GM21526 (cell line): ENCODE data around the gene ABCC8.

ENCODE experiments used
- ATAC-seq: cut with Tn5 transposase; IDR thresholded peaks from one replicate; pipeline ENCODE4 v1.9.1; 2021; ENCODE audit warnings: moderate library complexity; ENCODE audit not compliant: unreplicated experiment, low FRiP score

The ABCC8 gene

GRCh38 chr11:17476317-17477083 lies at the start of gene ABCC8:
ABCC8 (minus strand) TSS chr11:17476845; CDS start chr11:17476776, 69 bp downstream.
- no peak for ATAC-seq

- ATAC-seq, result no peak
Measured at GRCh38 chr11:17526326-17526725, 49.7 kb upstream of the ABCC8 start.

DNA sequence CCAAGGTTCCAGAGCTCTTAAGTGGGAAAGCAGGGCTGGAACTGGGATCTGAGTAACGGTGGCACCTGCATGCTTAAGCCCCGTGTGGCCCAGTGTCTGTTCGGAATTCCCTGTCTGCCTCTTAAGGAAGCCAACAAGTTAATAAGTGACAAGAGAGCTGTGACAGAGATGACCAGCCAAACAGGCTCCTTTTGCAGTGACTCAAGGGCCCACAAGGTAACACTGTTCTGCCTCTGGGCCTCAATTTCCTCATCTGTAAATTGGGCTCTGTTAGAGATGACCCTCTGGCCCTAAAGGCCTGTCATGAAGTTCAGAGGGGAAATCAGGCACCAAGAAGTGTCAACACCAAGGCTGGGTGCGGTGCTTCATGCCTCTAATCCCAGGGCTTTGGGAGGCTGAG lies 48.9 kb upstream of the ABCC8 start:
- no peak for ATAC-seq

GRCh38 chr11:17524221-17524620 lies 47.6 kb upstream of the ABCC8 start:
- ATAC-seq, result no peak

GRCh38 chr11:17522655-17523054 lies 46.0 kb upstream of the ABCC8 start:
- ATAC-seq, result no peak

DNA sequence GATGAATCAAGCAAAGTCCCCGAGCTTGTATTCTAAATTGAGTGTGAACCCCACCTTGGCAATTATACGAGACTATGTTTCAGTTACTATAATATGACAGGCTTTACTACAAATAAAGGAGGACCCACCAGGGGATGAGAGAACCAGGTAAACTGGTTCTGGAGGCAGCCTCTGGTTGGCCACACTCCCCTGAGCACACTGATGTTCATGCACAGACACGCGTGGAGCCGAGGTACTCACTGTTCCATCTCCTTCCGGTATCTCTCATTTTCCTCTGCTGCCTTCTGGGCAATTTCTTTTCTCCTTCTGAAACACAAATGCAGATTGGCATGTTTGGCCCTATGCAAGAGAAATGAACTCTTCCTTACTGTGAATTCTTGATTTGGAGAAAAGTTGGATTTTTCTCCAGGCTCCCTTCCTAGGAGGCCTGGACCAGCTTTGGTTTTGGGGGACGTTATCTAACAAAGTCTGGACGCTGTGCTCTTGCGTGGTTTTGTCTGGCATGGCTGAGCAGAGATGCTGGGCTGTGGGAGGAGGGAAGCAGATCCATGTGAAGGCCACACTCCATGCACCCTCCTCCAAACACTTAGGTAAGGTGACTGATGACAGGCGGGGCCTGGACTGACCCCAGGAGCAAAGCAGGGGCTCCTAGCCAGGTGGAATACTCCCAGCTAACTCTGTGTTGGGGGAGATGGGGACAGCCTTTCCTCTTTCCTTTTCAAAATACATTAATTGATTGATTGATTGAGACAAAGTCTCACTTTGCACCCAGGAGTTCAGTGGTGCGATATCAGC lies 44.7 kb upstream of the ABCC8 start:
- no peak for ATAC-seq

DNA sequence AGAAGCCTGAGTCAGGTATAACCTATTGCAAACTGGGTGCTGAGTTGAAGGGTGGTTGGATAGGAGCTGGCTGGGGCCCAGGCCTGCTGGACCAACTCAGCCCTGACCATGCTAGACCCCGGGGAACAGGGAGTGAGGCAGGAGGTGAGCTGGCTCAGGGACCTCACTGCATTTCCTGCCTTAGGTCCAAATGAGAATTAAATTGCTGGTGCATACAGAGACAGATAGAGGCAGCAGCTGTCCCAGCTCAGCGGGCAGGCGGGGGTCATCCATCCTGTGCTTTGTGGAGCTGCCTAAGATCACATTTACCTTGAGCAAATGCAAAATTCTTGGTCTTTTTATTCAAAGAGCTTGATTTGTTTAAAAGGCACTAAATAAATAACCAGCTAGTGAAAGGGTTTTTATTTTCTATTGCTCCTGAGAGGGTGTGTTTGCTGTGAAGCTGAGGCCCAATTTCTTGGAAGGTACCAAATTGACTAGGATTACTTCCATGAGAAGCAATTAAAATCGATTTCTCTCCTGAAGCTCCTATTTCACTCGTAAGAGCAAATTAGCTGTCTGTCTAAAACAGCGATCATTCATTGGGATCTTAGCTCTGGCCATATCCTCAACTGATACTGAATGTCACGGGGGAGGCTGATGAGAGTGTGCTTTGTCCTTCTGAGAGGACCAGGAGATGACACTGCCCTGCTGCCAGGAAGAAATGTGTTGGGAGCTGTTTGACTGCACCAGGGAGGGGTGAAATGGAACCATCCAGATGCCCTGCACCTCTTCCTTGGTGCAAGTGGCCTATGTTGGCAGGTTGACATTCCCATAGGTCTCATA lies 42.6 kb upstream of the ABCC8 start:
- ATAC-seq, result no peak

DNA sequence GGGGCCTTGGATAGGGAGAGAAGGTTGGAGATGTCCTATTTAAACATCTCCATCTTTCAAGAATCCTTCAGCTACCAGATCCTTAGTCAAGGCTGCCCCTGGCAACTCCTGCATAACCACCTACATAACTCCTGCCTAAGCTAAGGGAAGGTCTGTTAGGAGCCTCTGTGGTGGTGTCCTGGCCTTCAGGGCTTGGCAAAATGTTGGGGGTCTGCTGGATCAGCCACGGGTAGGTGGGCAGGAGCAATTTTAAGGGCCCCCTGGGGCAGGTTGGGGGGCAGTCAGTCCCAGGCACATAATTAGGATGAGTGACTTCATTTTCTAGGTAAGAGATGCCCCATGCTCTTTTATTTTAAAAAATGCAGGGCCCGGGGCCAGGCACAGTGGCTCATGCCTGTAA lies 41.7 kb upstream of the ABCC8 start:
- ATAC-seq, result no peak

- ATAC-seq, result no peak
Measured at GRCh38 chr11:17517186-17517585, 40.5 kb upstream of the ABCC8 start.

- ATAC-seq, result no peak
Measured at GRCh38 chr11:17516551-17517150, 40.0 kb upstream of the ABCC8 start.

- no peak for ATAC-seq
Measured at GRCh38 chr11:17515443-17516176, 39.0 kb upstream of the ABCC8 start.

DNA sequence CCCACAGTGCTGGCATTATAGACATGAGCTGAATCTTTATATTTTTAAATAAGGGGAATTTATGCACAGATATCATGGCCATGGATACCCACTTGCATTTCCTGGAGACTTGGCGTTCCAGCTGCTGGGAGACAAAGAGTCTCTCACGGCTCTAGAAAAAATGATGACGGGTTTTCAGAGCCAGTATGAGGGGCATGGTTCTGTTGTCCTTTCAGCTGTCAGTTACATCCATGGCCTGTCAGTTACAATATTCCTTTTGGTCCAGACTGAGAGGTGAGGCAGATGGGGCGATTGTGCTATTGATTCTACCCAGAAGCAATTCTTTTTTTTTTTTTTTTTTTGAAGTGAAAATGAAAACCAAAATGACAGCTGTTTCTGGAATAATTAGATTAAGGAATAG lies 37.8 kb upstream of the ABCC8 start:
- ATAC-seq, result no peak

DNA sequence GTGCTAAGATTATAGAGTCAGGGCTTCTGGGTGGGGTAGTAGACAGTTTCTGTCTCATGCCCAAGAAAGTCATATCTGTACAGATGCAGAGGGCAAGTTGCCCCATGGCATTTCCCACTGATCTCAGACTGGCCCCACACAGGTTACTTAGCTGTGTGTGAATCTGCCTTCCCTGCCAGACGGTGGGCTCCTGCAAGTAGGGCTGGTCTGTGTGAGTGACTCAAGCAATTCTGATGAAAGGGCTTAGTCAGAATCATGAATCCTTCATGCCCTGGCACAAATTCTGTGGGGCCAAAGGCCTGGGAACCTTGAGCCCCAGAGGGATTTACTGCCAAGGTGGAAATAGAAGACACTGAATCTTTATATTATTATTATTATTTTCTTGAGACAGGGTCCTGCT lies 37.2 kb upstream of the ABCC8 start:
- ATAC-seq, result no peak

DNA sequence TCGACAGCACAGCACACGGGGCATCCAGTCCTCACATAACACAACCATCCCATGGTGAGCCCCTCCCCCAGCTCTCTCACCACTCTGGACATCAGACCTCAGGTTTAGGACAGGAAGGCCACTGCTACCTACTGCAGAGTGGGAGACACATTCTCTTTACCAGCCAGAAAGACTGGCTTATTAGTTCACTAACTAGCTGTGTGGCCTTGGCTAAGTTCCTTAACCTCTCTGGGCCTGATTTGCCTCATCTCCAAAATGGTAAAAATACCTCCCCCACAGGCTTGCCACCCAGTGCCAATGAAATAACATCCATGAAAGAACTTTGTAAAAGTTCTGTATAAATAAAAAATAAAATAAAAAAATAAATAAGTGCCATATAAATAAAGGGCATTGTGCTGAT lies 35.5 kb upstream of the ABCC8 start:
- no peak for ATAC-seq

DNA sequence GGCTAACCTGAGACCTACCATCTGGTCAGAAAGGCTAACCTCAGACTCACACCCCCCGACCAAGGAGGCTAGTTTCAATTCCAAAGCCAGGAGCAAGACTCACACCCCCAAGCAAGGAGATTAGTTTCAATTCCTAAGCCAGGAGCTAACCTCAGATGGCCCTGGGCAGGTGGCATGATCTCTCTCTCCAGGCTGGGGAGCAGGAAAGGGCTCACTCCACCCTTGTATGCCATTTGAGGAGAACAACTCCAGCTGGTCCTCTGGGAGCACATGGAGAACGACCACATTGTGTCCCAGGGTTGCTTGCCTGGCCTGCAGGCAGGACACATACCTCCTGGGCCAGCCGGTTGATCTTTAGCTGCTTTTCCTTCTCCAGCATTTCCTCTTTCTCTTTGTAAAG lies 34.9 kb upstream of the ABCC8 start:
- no peak for ATAC-seq

- ATAC-seq, result no peak
Measured at GRCh38 chr11:17510507-17511206, 34.0 kb upstream of the ABCC8 start.

- no peak for ATAC-seq
Measured at GRCh38 chr11:17508791-17509190, 32.1 kb upstream of the ABCC8 start.

DNA sequence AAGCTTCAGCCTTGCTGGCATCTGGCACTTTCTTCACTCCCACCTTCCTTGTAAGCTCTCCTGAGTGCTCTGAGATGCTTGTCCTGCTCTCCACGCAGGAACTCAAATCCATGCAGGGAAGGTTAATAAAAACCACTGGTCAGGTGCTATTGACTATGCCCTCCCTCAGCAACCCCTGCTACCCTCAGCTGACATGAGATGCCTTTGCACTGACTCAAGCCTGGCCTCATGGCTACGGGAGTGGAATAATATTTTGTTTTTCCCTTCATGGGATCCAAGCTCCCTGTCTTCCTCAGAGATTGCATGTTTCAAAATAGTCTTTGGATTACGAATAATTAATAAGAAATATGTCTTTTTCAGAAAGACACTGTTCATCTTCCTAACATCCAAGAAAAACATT lies 31.7 kb upstream of the ABCC8 start:
- ATAC-seq, result no peak

- no peak for ATAC-seq
Measured at GRCh38 chr11:17507773-17508172, 31.1 kb upstream of the ABCC8 start.
